HepG2 (cell line): ENCODE measurements around the gene MNAT1. TPM values are rescaled to one million over a fixed set of nuclear protein-coding genes. Genes with fewer than 3 reads are reported as not detected.

Experiments used
- AKAP8 ChIP-seq: sonication (generic); formaldehyde crosslinking; IDR thresholded peaks from 2 replicates; pipeline ENCODE4 v1.5.1; 2020; ENCODE audit warnings: mild to moderate bottlenecking, missing genetic modification reagents
- ATF2 ChIP-seq: sonication (generic); formaldehyde crosslinking; IDR thresholded peaks from 2 replicates; pipeline ENCODE4 v1.4.0; 2020; ENCODE audit warnings: missing genetic modification reagents
- LCORL ChIP-seq, 2 experiments: fragments of 450-650 bp in 1 of 2; sonication (generic) in 1 of 2; formaldehyde crosslinking in 1 of 2; IDR thresholded peaks; 2 replicates each; pipeline versions ENCODE4 v1.5.0 to v1.6.1; 2017 to 2020; ENCODE audit warnings: antibody characterized with exemption in 1 of 2, missing genetic modification reagents in 1 of 2
- MAZ ChIP-seq, 2 experiments: sonication (generic) in 1 of 2; formaldehyde crosslinking in 1 of 2; IDR thresholded peaks; 2 replicates each; pipeline versions ENCODE4 v1.5.0 to v1.6.1; 2012 to 2020; ENCODE audit warnings: low read depth in 2 of 2, mild to moderate bottlenecking in 2 of 2, borderline replicate concordance in 1 of 2, improper control_type of control experiment in 1 of 2, low read length in 1 of 2, missing genetic modification reagents in 1 of 2, moderate library complexity in 1 of 2
- REPIN1 ChIP-seq: sonication (generic); formaldehyde crosslinking; IDR thresholded peaks from 2 replicates; pipeline ENCODE4 v1.8.0; 2022; ENCODE audit warnings: missing genetic modification reagents, low read depth, mild to moderate bottlenecking, borderline replicate concordance
- SOX13 ChIP-seq, 3 experiments: fragments of 450-650 bp in 1 of 3; sonication (generic) in 1 of 3; formaldehyde crosslinking in 1 of 3; IDR thresholded peaks in 2 of 3; conservative IDR thresholded peaks in 1 of 3; 2 replicates each; pipeline versions ENCODE4 v1.5.0 to v1.6.1; 2016 to 2020; ENCODE audit warnings: antibody characterized with exemption in 1 of 3, mild to moderate bottlenecking in 1 of 3, missing compliant biosample characterization in 1 of 3, missing genetic modification reagents in 1 of 3, moderate library complexity in 1 of 3
- TFAP4 ChIP-seq: sonication (generic); IDR thresholded peaks from 2 replicates; pipeline ENCODE4 v1.6.1; 2016; ENCODE audit warnings: low read depth, borderline replicate concordance
- ZNF616 ChIP-seq: sonication (generic); formaldehyde crosslinking; IDR thresholded peaks from 2 replicates; pipeline ENCODE4 v1.5.0; 2020; ENCODE audit warnings: low read depth, mild to moderate bottlenecking, missing genetic modification reagents
- ZNF740 ChIP-seq: sonication (generic); formaldehyde crosslinking; IDR thresholded peaks from 2 replicates; pipeline ENCODE4 v1.4.0; 2020; ENCODE audit warnings: missing genetic modification reagents
- ZNF768 ChIP-seq: sonication (generic); formaldehyde crosslinking; IDR thresholded peaks from 2 replicates; pipeline ENCODE4 v1.4.0; 2020; ENCODE audit warnings: missing genetic modification reagents
- polyA plus RNA-seq, 8 experiments: library from polyadenylated mRNA; depleted of rRNA in 3 of 8; stranded (reverse) in 7 of 8; unstranded in 1 of 8; fragments of >200 nt; fragmentation: Illumina TruSeq in 4 of 8; extraction: Trizol in 4 of 8; gene quantifications; 2 replicates each; pipeline versions ENCODE4 v1.2.1 to v1.2.3, GENCODE V29; 2011 to 2016; ENCODE audit warnings: low read depth in 4 of 8, missing spikeins in 1 of 8, mixed read lengths in 1 of 8; ENCODE audit not compliant: insufficient read depth in 1 of 8
- total RNA-seq, 5 experiments: library from RNA; depleted of rRNA; stranded (reverse); fragments of >200 nt; fragmentation: Illumina TruSeq; extraction: Trizol; gene quantifications; 2 replicates each; pipeline ENCODE4 v1.2.3, GENCODE V29; 2016; ENCODE audit warnings: low read depth in 1 of 5
- TF ChIP-seq, protein P1 (sequence below): sonication (generic); formaldehyde crosslinking; IDR thresholded peaks from 2 replicates; pipeline ENCODE4 v1.4.0; 2020; ENCODE audit warnings: mild to moderate bottlenecking, missing genetic modification reagents, borderline replicate concordance
- TF ChIP-seq, protein P2 (sequence below): IDR thresholded peaks from 2 replicates; pipeline ENCODE4 v1.6.1; 2016; ENCODE audit warnings: low read depth
- TF ChIP-seq, protein P3 (sequence below): sonication (generic); formaldehyde crosslinking; IDR thresholded peaks from 2 replicates; pipeline ENCODE4 v1.8.1; 2023; ENCODE audit warnings: mild to moderate bottlenecking, missing genetic modification reagents, borderline replicate concordance

The MNAT1 gene
- total and polyA plus RNA-seq, 2 of the 13 experiments (the other 11 are each of a cell fraction or from before 2014, with no cell fraction given) = 49.2 to 94.8 TPM

DNA sequence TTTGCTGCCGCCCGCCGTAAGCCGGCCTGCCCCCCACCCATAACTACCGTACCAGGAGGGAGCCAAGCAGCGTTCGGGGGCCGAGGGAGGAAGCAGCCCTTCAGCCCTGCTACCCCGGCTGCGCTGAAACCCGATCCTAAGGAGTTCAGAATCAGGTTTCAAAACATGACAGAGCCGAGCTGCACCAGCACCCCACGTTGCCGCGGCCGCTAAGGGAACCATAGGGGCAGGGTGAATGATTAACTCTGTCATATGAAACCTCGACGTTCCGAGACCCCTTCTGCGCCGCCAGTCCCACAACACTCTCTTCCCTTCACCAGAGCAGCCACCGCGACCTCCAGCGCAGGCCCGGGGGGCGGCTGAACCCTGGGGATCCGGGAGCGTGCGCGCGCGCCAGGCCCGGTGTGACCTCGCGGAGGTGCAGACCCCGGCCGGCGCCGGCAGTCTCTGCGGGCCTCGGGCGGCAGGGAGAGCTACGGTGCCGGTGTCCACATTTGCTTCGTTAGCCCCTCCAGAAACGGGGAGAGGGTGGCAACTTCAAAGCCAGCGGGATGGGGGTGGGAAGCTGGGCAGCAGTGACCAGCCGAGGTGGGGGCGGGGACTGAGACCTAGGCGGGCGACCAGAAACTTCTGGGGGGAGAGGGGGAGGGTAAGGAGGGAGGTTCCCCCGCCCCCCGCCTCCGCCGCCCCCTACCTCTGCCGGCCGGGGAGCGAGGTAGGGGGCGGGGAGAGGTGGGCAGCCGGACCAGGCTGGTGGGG, 12.0 kb upstream of the MNAT1 start (continued):
- no peak for TF ChIP-seq ZNF740 (CRISPR knock-in tag)
- TF ChIP-seq, protein P1, sequence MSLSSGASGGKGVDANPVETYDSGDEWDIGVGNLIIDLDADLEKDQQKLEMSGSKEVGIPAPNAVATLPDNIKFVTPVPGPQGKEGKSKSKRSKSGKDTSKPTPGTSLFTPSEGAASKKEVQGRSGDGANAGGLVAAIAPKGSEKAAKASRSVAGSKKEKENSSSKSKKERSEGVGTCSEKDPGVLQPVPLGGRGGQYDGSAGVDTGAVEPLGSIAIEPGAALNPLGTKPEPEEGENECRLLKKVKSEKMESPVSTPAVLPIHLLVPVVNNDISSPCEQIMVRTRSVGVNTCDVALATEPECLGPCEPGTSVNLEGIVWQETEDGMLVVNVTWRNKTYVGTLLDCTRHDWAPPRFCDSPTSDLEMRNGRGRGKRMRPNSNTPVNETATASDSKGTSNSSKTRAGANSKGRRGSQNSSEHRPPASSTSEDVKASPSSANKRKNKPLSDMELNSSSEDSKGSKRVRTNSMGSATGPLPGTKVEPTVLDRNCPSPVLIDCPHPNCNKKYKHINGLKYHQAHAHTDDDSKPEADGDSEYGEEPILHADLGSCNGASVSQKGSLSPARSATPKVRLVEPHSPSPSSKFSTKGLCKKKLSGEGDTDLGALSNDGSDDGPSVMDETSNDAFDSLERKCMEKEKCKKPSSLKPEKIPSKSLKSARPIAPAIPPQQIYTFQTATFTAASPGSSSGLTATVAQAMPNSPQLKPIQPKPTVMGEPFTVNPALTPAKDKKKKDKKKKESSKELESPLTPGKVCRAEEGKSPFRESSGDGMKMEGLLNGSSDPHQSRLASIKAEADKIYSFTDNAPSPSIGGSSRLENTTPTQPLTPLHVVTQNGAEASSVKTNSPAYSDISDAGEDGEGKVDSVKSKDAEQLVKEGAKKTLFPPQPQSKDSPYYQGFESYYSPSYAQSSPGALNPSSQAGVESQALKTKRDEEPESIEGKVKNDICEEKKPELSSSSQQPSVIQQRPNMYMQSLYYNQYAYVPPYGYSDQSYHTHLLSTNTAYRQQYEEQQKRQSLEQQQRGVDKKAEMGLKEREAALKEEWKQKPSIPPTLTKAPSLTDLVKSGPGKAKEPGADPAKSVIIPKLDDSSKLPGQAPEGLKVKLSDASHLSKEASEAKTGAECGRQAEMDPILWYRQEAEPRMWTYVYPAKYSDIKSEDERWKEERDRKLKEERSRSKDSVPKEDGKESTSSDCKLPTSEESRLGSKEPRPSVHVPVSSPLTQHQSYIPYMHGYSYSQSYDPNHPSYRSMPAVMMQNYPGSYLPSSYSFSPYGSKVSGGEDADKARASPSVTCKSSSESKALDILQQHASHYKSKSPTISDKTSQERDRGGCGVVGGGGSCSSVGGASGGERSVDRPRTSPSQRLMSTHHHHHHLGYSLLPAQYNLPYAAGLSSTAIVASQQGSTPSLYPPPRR (CRISPR knock-in tag) = peak; percentile 22; the same call in 1 of the 2 replicates
- TF ChIP-seq ATF2 = peak; percentile 54; the same call in 1 of the 2 replicates
- peak; percentile 46; the same call in 1 of the 2 replicates for TF ChIP-seq ZNF768 (CRISPR knock-in tag)
- TF ChIP-seq, protein P2, sequence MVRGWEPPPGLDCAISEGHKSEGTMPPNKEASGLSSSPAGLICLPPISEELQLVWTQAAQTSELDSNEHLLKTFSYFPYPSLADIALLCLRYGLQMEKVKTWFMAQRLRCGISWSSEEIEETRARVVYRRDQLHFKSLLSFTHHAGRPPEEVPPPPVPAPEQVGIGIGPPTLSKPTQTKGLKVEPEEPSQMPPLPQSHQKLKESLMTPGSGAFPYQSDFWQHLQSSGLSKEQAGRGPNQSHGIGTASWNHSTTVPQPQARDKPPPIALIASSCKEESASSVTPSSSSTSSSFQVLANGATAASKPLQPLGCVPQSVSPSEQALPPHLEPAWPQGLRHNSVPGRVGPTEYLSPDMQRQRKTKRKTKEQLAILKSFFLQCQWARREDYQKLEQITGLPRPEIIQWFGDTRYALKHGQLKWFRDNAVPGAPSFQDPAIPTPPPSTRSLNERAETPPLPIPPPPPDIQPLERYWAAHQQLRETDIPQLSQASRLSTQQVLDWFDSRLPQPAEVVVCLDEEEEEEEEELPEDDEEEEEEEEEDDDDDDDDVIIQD (CRISPR knock-in tag) = 0 out of 2 replicates have a peak, but pooled peaks have one; percentile 52
- TF ChIP-seq SOX13 (IDR thresholded peaks at IDR 0.05) = no peak
- TF ChIP-seq SOX13 (CRISPR knock-in tag; conservative IDR thresholded peaks at IDR 0.05 in 1 of 2, IDR thresholded peaks at IDR 0.05 in 1 of 2) = peak in 1 of 2 experiments; percentile 33; a peak in 1 of 4 replicates
- TF ChIP-seq AKAP8 (CRISPR knock-in tag) = 0 out of 2 replicates have a peak, but pooled peaks have one; percentile 49
- 0 out of 2 replicates have a peak, but pooled peaks have one; percentile 18 for TF ChIP-seq TFAP4
- TF ChIP-seq, protein P3, sequence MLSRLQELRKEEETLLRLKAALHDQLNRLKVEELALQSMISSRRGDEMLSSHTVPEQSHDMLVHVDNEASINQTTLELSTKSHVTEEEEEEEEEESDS (CRISPR knock-in tag) = 0 out of 2 replicates have a peak, but pooled peaks have one; percentile 26
- TF ChIP-seq ZNF616 (CRISPR knock-in tag) = peak; percentile 86; the same call in 1 of the 2 replicates
- TF ChIP-seq LCORL (IDR thresholded peaks at IDR 0.05) = no peak
- 0 out of 2 replicates have a peak, but pooled peaks have one; percentile 40 for TF ChIP-seq LCORL (CRISPR knock-in tag; IDR thresholded peaks at IDR 0.05)
- TF ChIP-seq MAZ (IDR thresholded peaks at IDR 0.05; ENCODE audit: borderline replicate concordance, low read depth, low read length) = no peak
- TF ChIP-seq MAZ (CRISPR knock-in tag; IDR thresholded peaks at IDR 0.05; ENCODE audit: low read depth) = peak; percentile 52; the same call in 1 of the 2 replicates
- TF ChIP-seq REPIN1 (CRISPR knock-in tag) = peak; percentile 74
